ENCODE measurements around the gene SERGEF. TPM values are rescaled to one million over a fixed set of nuclear protein-coding genes. Genes with fewer than 3 reads are reported as not detected.

Gene SERGEF
- total RNA-seq, 2 donors from 2014 or later, result 40.8 to 43.1 TPM

- Mint-ChIP-seq H3K4me1 (ENCODE audit: low read depth) (peaks cover 7% of the 10 kb centered on the region), H3K27me3 (ENCODE audit: low read depth) (no peaks in the 10 kb centered on the region), H3K4me3 (no peak overlapping the region), H3K27ac (no peak overlapping the region), H3K9me3 (no peaks in the 10 kb centered on the region), H3K36me3 (ENCODE audit: insufficient read depth in 2 of 2) (no peaks in the 10 kb centered on the region)
- no peak for ATAC-seq (replicated peaks in 1 of 2)
- DNase-seq, result no peak
These were observed 161.2 kb downstream of the SERGEF start for GRCh38 chr11:17851697-17852096.

- no peak overlapping the region for H3K4me3 Mint-ChIP-seq
- no peak overlapping the region for H3K27ac Mint-ChIP-seq
- H3K27me3 Mint-ChIP-seq (ENCODE audit: low read depth), result no peaks in the 10 kb centered on the region
- DNase-seq (no peak), ATAC-seq (replicated peaks in 1 of 2) (no peak)
- H3K9me3 Mint-ChIP-seq, result no peaks in the 10 kb centered on the region
- H3K36me3 Mint-ChIP-seq (ENCODE audit: insufficient read depth in 2 of 2), result no peaks in the 10 kb centered on the region
- H3K4me1 Mint-ChIP-seq (ENCODE audit: low read depth), result no peaks in the 10 kb centered on the region
These were observed 162.5 kb downstream of the SERGEF start for GRCh38 chr11:17850336-17850735.

GRCh38 chr11:17848715-17849114 is 164.1 kb downstream of the SERGEF start:
- H3K36me3 Mint-ChIP-seq (ENCODE audit: insufficient read depth in 2 of 2), result no peaks in the 10 kb centered on the region
- H3K9me3 Mint-ChIP-seq, result no peaks in the 10 kb centered on the region
- ATAC-seq (replicated peaks in 1 of 2) (no peak), DNase-seq (no peak)
- no peak overlapping the region for H3K4me3 Mint-ChIP-seq
- H3K4me1 Mint-ChIP-seq (ENCODE audit: low read depth), result no peaks in the 10 kb centered on the region
- no peak overlapping the region for H3K27ac Mint-ChIP-seq
- no peaks in the 10 kb centered on the region for H3K27me3 Mint-ChIP-seq (ENCODE audit: low read depth)

- no peak for ATAC-seq (replicated peaks in 1 of 2)
These were observed 165.9 kb downstream of the SERGEF start for GRCh38 chr11:17846852-17847453.

DNA sequence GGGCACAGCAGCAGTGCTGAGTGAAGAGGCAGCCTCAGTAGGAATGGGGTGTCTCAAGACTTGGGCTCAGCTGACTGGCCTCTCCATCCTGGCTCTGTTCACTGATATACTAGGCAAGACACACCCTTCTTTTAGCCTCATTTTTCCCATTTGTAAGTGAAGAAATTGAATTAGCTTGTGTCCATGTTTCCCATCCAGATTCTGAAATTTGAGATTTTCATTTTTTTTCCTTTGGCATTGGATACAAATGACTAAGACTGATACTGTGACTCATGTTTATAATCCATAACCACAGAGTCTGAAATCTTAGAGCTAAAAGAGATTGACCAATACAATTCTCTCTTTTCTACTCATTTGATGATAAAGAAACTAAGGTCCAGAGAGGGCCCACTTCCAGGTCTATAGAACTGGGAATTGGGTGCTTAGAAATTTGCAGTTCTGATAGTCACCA is 167.4 kb downstream of the SERGEF start:
- Mint-ChIP-seq H3K9me3 (no peaks in the 10 kb centered on the region), H3K27me3 (ENCODE audit: low read depth) (no peaks in the 10 kb centered on the region), H3K27ac (no peak overlapping the region), H3K36me3 (ENCODE audit: insufficient read depth in 2 of 2) (no peaks in the 10 kb centered on the region), H3K4me3 (no peak overlapping the region), H3K4me1 (ENCODE audit: low read depth) (peaks cover under 1% of the 10 kb centered on the region)
- DNase-seq (no peak), ATAC-seq (replicated peaks in 1 of 2) (no peak)

More at GRCh38 chr11:17846852-17847453, 165.9 kb downstream of the SERGEF start:
- Mint-ChIP-seq H3K27ac (no peak overlapping the region), H3K4me1 (ENCODE audit: low read depth) (no peaks in the 10 kb centered on the region), H3K27me3 (ENCODE audit: low read depth) (no peaks in the 10 kb centered on the region), H3K9me3 (no peaks in the 10 kb centered on the region), H3K36me3 (ENCODE audit: insufficient read depth in 2 of 2) (no peaks in the 10 kb centered on the region), H3K4me3 (no peak overlapping the region)
- DNase-seq, result no peak

- no peak for ATAC-seq (replicated peaks in 1 of 2)
- no peak overlapping the region for H3K4me3 Mint-ChIP-seq
- H3K27me3 Mint-ChIP-seq (ENCODE audit: low read depth), result no peaks in the 10 kb centered on the region
- DNase-seq, result no peak
- H3K9me3 Mint-ChIP-seq, result no peaks in the 10 kb centered on the region
- H3K27ac Mint-ChIP-seq, result no peak overlapping the region
- H3K36me3 Mint-ChIP-seq (ENCODE audit: insufficient read depth in 2 of 2), result no peaks in the 10 kb centered on the region
- peaks cover 5% of the 10 kb centered on the region for H3K4me1 Mint-ChIP-seq (ENCODE audit: low read depth)
These were observed 172.7 kb downstream of the SERGEF start for GRCh38 chr11:17840101-17840548.

- no peak for DNase-seq
- no peak for ATAC-seq (replicated peaks in 1 of 2)
- Mint-ChIP-seq H3K36me3 (ENCODE audit: insufficient read depth in 2 of 2) (no peaks in the 10 kb centered on the region), H3K9me3 (no peaks in the 10 kb centered on the region), H3K4me1 (ENCODE audit: low read depth) (peaks cover 5% of the 10 kb centered on the region), H3K27me3 (ENCODE audit: low read depth) (no peaks in the 10 kb centered on the region), H3K27ac (no peak overlapping the region), H3K4me3 (no peak overlapping the region)
These were observed 173.4 kb downstream of the SERGEF start for GRCh38 chr11:17839450-17839849.

GRCh38 chr11:17838102-17838501 is 174.7 kb downstream of the SERGEF start:
- DNase-seq, result no peak
- Mint-ChIP-seq H3K36me3 (ENCODE audit: insufficient read depth in 2 of 2) (no peaks in the 10 kb centered on the region), H3K9me3 (no peaks in the 10 kb centered on the region), H3K4me3 (no peak overlapping the region), H3K27ac (no peak overlapping the region), H3K4me1 (ENCODE audit: low read depth) (peaks cover 5% of the 10 kb centered on the region), H3K27me3 (ENCODE audit: low read depth) (no peaks in the 10 kb centered on the region)
- no peak for ATAC-seq (replicated peaks in 1 of 2)

DNA sequence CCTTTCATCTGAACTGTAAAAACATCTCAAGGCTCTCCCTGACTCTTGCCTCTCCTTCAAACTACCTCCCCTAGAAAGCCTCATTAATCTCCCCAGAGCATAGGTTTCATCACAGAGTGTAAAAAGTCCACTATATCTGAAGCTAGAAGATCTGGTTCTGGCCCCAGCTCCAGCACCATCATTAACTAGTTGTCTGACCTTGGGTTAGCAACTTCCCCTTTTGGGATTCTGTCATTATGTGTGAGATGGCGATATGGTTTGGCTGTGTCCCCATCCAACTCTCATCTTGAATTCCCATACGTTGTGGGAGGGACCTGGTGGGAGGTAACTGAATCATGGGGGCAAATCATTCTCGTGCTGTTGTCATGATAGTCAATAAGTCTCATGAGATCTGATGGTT is 181.0 kb downstream of the SERGEF start:
- no peak for ATAC-seq (replicated peaks in 1 of 2)

GRCh38 chr11:17831228-17831627 is 181.6 kb downstream of the SERGEF start:
- Mint-ChIP-seq H3K36me3 (ENCODE audit: insufficient read depth in 2 of 2) (no peaks in the 10 kb centered on the region), H3K4me3 (no peak overlapping the region), H3K27ac (no peak overlapping the region), H3K4me1 (ENCODE audit: low read depth) (no peaks in the 10 kb centered on the region), H3K9me3 (no peaks in the 10 kb centered on the region), H3K27me3 (ENCODE audit: low read depth) (no peaks in the 10 kb centered on the region)
- ATAC-seq (replicated peaks in 1 of 2) (no peak), DNase-seq (no peak)

More for the DNA sequence above, 181.0 kb downstream of the SERGEF start:
- DNase-seq, result no peak
- Mint-ChIP-seq H3K27me3 (ENCODE audit: low read depth) (no peaks in the 10 kb centered on the region), H3K9me3 (no peaks in the 10 kb centered on the region), H3K36me3 (ENCODE audit: insufficient read depth in 2 of 2) (no peaks in the 10 kb centered on the region), H3K27ac (no peak overlapping the region), H3K4me3 (no peak overlapping the region), H3K4me1 (ENCODE audit: low read depth) (no peaks in the 10 kb centered on the region)

DNA sequence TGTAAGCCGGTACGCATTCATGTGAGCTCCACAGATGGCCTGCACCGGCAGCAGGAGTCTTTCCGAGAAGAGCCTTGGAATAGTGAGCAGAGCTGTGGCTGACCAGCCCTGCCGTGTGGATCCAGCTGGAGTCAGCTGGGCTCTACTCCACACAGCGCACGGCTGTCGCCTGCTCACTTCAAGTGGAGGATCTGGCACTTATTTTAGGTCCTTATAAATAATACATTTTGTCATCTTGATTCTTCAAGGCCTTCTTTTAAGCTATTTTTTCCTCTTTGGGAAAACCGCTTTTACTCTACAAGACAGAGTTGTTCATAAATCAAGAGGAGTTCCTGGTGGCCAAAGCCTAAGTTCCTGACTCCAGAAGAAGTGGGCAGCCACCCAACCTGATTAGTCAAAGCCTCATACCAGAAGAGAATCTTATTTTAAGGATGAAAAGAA is 184.5 kb downstream of the SERGEF start:
- no peaks in the 10 kb centered on the region for H3K9me3 Mint-ChIP-seq
- ATAC-seq (replicated peaks in 1 of 2) (no peak), DNase-seq (no peak)
- H3K4me1 Mint-ChIP-seq (ENCODE audit: low read depth), result no peaks in the 10 kb centered on the region
- no peak overlapping the region for H3K4me3 Mint-ChIP-seq
- no peak overlapping the region for H3K27ac Mint-ChIP-seq
- no peaks in the 10 kb centered on the region for H3K36me3 Mint-ChIP-seq (ENCODE audit: insufficient read depth in 2 of 2)
- no peaks in the 10 kb centered on the region for H3K27me3 Mint-ChIP-seq (ENCODE audit: low read depth)

GRCh38 chr11:17827006-17827405 is 185.8 kb downstream of the SERGEF start:
- Mint-ChIP-seq H3K4me1 (ENCODE audit: low read depth) (no peaks in the 10 kb centered on the region), H3K4me3 (no peak overlapping the region), H3K9me3 (no peaks in the 10 kb centered on the region), H3K36me3 (ENCODE audit: insufficient read depth in 2 of 2) (no peaks in the 10 kb centered on the region), H3K27ac (no peak overlapping the region), H3K27me3 (ENCODE audit: low read depth) (no peaks in the 10 kb centered on the region)
- ATAC-seq (replicated peaks in 1 of 2) (no peak), DNase-seq (no peak)

GRCh38 chr11:17822401-17822781 is 190.5 kb downstream of the SERGEF start:
- Mint-ChIP-seq H3K4me3 (no peak overlapping the region), H3K36me3 (ENCODE audit: insufficient read depth in 2 of 2) (no peaks in the 10 kb centered on the region), H3K9me3 (no peaks in the 10 kb centered on the region), H3K27ac (no peak overlapping the region), H3K27me3 (ENCODE audit: low read depth) (no peaks in the 10 kb centered on the region), H3K4me1 (ENCODE audit: low read depth) (no peaks in the 10 kb centered on the region)
- no peak for DNase-seq
- no peak for ATAC-seq (replicated peaks in 1 of 2)
